Aorta (tissue), 5 donors: ENCODE data around the gene RPP40. TPM values are rescaled to one million over a fixed set of nuclear protein-coding genes. Genes with fewer than 3 reads are reported as not detected.
A peak's percentile ranks its signal among the peaks of the same experiment; 100 is the strongest.

Experiments
- ATAC-seq: fragments of 200-7000 bp; cut with Tn5 transposase; one replicate; pipeline ENCODE4 v1.9.1; 2022; ENCODE audit warnings: moderate library complexity; ENCODE audit not compliant: low FRiP score
- DNase-seq, 2 donors: peaks; one replicate each; pipeline ENCODE4 v3.0.0-alpha.2; 2020
- H3K27ac ChIP-seq, 2 donors: one replicate each; pipeline ENCODE4 v1.5.1; 2013; ENCODE audit warnings: low read length in 2 of 2, mild to moderate bottlenecking in 2 of 2, moderate library complexity in 2 of 2, control low read depth in 1 of 2, inconsistent platforms in 1 of 2, low read depth in 1 of 2
- H3K27me3 ChIP-seq, 2 donors: one replicate each; pipeline ENCODE4 v1.6.1; 2013; ENCODE audit warnings: control low read depth in 1 of 2, low read length in 1 of 2, mild to moderate bottlenecking in 1 of 2, moderate library complexity in 1 of 2; ENCODE audit not compliant: insufficient read depth in 2 of 2, control insufficient read depth in 1 of 2
- H3K36me3 ChIP-seq, 2 donors: one replicate each; pipeline ENCODE4 v1.6.1; 2013; ENCODE audit warnings: control low read depth in 1 of 2, low read length in 1 of 2, mild to moderate bottlenecking in 1 of 2; ENCODE audit not compliant: insufficient read depth in 2 of 2, control insufficient read depth in 1 of 2
- H3K4me1 ChIP-seq, 2 donors: one replicate each; pipeline ENCODE4 v1.6.1; 2013; ENCODE audit warnings: low read length in 2 of 2, control low read depth in 1 of 2, mild to moderate bottlenecking in 1 of 2, moderate library complexity in 1 of 2; ENCODE audit not compliant: insufficient read depth in 2 of 2, control insufficient read depth in 1 of 2
- H3K4me3 ChIP-seq, 2 donors: one replicate each; pipeline ENCODE4 v1.5.1; 2013; ENCODE audit warnings: low read length in 2 of 2, control low read depth in 1 of 2, mild to moderate bottlenecking in 1 of 2
- H3K9me3 ChIP-seq: one replicate; pipeline ENCODE4 v1.6.1; 2013; ENCODE audit warnings: mild to moderate bottlenecking, low read length; ENCODE audit not compliant: control insufficient read depth
- WGBS, 2 donors: extraction: QIAGEN DNeasy Blood & Tissue Kit; methylation state at CpG; one replicate each; pipeline ENCODE4 v1.1.7; 2013; 5-methylcytosine and 5-hydroxymethylcytosine counted together
- intact Hi-C, 2 donors: fragments of 100-400 bp; cut with DNase I; formaldehyde crosslinking; loops; one replicate each; pipeline versions ENCODE4 v1.14.2 to v1.15.0; 2022
- polyA plus RNA-seq, 2 donors: library from polyadenylated mRNA; stranded (reverse); fragments of 200-250 nt; gene quantifications; one replicate each; pipeline ENCODE4 v1.2.3, GENCODE V29; 2013
- total RNA-seq, 2 donors: library from RNA; stranded (reverse); fragmentation: NEBNext Ultra II Directional; extraction: Animal tissue kit (Norgen Biotek cat#: 25700); gene quantifications; one replicate each; pipeline ENCODE4 v1.2.1, GENCODE V29; 2021
- donor health status: healthy with polysubstance abuse.
- donor health status: Bipolar disorder and iron deficiency.
- donor health status: DM: no; HTN: no; CAD: no.
- donor health status: DM: no; HTN: no; CAD: no.
- donor health status: DM: yes; HTN: yes; CAD: no.

Gene RPP40
- total and polyA plus RNA-seq, 4 donors: 2.0 to 5.6 (median 4.0) TPM

- intact Hi-C loops: loop anchor here in 1 of 2 donors (5.0 kb wide), 2 partner anchors 252 to 712 kb away; partner anchors contain the start of gene CDYL
- no peak for ATAC-seq
- WGBS, 2 donors: 91 to 93% methylated on average over 5 of the region's 5 CpGs
- no peak overlapping the region for H3K4me3 ChIP-seq
- H3K36me3 ChIP-seq: no peaks in the 10 kb centered on the region
- no peak overlapping the region for H3K27ac ChIP-seq
- H3K9me3 ChIP-seq: no peaks in the 10 kb centered on the region
- no peaks in the 10 kb centered on the region for H3K4me1 ChIP-seq
- no peak for DNase-seq
- no peaks in the 10 kb centered on the region for H3K27me3 ChIP-seq
These were observed 25.1 kb upstream of the RPP40 start for GRCh38 chr6:5028921-5029320.

DNA sequence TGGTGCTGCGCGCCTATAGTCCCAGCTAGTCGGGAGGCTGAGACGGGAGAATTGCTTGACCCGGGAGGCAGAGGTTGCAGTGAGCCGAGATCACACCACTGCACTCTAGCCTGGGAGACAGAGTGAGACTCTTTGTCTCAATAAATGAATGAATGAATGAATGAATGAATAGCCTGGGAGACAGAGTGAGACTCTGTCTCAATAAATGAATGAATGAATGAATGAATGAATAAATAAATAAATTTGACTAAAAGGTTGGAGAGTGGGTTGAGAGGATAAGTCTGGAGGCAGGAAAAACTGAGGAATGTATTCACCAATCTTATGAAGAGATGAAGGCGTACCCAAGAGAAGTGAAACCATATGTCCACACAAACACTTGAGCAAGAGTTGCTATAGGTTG, 24.5 kb upstream of the RPP40 start:
- 98 to 99% methylated on average over 7 of the region's 7 CpGs for WGBS, 2 donors
- intact Hi-C loops: loop anchor here in 1 of 2 donors (5.0 kb wide), 2 partner anchors 251 to 711 kb away; partner anchors contain the start of gene CDYL
- ATAC-seq (no peak), DNase-seq (no peak)
- Histone ChIP-seq H3K4me1 (no peaks in the 10 kb centered on the region), H3K9me3 (no peaks in the 10 kb centered on the region), H3K27me3 (no peaks in the 10 kb centered on the region), H3K27ac (no peak overlapping the region), H3K36me3 (no peaks in the 10 kb centered on the region), H3K4me3 (no peak overlapping the region)

GRCh38 chr6:5025911-5026819, 22.3 kb upstream of the RPP40 start:
- Histone ChIP-seq H3K27me3 (no peaks in the 10 kb centered on the region), H3K4me3 (peak overlapping the region; percentile 48 to 96), H3K4me1 (no peaks in the 10 kb centered on the region), H3K9me3 (no peaks in the 10 kb centered on the region), H3K36me3 (no peaks in the 10 kb centered on the region), H3K27ac (peak overlapping the region in 1 of 2 donors; percentile 69)
- ATAC-seq (peak; percentile 87), DNase-seq (peak; percentile 77 to 87)
- intact Hi-C loops: loop anchor here (1.0 to 5.0 kb wide), 3 partner anchors 22 to 709 kb away; partner anchors contain the start of genes CDYL (in 1 of the 2) and RPP40 (in 1 of the 2)
- 1% methylated on average over 32 to 35 of the region's 35 CpGs for WGBS, 2 donors

DNA sequence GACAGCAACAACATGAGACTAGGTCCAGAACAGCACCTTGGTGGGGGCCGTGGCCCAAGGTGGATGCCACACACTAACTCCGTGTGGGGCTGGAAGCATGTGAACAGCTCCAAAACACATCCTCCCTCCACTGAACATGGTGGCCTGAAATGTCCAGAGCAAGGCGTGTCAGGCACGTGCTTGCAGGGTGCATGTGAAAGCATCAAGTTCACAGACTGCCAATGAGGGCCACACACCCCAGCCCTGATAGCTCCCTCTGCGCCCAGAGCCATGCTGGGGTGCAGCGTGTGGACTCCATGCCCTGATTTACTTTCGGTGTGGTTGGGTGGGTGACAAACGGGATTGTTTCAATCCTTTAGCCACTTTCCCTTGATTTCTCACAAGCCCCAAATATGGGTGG, 20.1 kb upstream of the RPP40 start:
- no peaks in the 10 kb centered on the region for H3K27me3 ChIP-seq
- no peaks in the 10 kb centered on the region for H3K4me1 ChIP-seq
- ATAC-seq (no peak), DNase-seq (no peak)
- WGBS, 2 donors: 97 to 98% methylated on average over 8 of the region's 8 CpGs
- intact Hi-C loops: no loop called here
- no peak overlapping the region for H3K4me3 ChIP-seq
- no peaks in the 10 kb centered on the region for H3K9me3 ChIP-seq
- no peaks in the 10 kb centered on the region for H3K36me3 ChIP-seq
- H3K27ac ChIP-seq: no peak overlapping the region

- 75 to 84% methylated on average over 8 of the region's 8 CpGs for WGBS, 2 donors
These were observed 16.3 kb upstream of the RPP40 start for GRCh38 chr6:5020142-5020541.

GRCh38 chr6:5014072-5014561, 10.3 kb upstream of the RPP40 start:
- intact Hi-C loops: no loop called here
- ATAC-seq (no peak), DNase-seq (no peak)
- Histone ChIP-seq H3K4me1 (no peaks in the 10 kb centered on the region), H3K9me3 (no peaks in the 10 kb centered on the region), H3K4me3 (no peak overlapping the region), H3K27me3 (no peaks in the 10 kb centered on the region), H3K27ac (no peak overlapping the region), H3K36me3 (no peaks in the 10 kb centered on the region)
- 0 to 61% methylated on average over 1 of the region's 1 CpG for whole genome bisulfite sequencing, 2 donors

More at GRCh38 chr6:5020142-5020541, 16.3 kb upstream of the RPP40 start:
- Histone ChIP-seq H3K9me3 (no peaks in the 10 kb centered on the region), H3K4me1 (no peaks in the 10 kb centered on the region), H3K4me3 (no peak overlapping the region), H3K27ac (no peak overlapping the region), H3K36me3 (no peaks in the 10 kb centered on the region), H3K27me3 (no peaks in the 10 kb centered on the region)
- ATAC-seq (no peak), DNase-seq (no peak)
- intact Hi-C loops: no loop called here

- Histone ChIP-seq H3K27ac (no peak overlapping the region), H3K4me1 (no peaks in the 10 kb centered on the region), H3K36me3 (no peaks in the 10 kb centered on the region), H3K9me3 (no peaks in the 10 kb centered on the region), H3K27me3 (no peaks in the 10 kb centered on the region), H3K4me3 (no peak overlapping the region)
- ATAC-seq: no peak
- intact Hi-C loops: no loop called here
- DNase-seq: no peak
- 32 to 43% methylated on average over 2 of the region's 2 CpGs for WGBS, 2 donors
These were observed 8.7 kb upstream of the RPP40 start for GRCh38 chr6:5012519-5012918.

DNA sequence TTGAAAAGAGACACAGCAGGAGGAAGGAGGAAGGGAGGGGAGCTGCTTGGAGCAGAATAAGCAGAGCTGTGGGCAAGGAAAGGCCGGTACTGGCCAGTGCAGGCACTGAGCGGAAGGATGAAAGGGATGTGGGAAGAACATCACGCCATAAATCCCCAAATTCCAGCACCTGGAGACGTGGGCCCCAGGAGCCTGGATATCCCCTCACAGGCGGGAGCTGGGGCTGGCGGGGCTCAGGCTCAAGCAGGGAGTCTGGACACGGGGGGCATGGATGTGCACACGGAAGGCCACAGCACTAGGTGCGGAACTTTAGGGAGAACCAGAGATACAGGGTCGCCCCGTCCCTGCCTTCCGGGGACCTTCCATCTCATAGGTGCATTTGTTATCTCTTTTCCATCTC, 7.5 kb upstream of the RPP40 start:
- Histone ChIP-seq H3K36me3 (no peaks in the 10 kb centered on the region), H3K4me1 (no peaks in the 10 kb centered on the region), H3K27ac (no peak overlapping the region), H3K27me3 (no peaks in the 10 kb centered on the region), H3K4me3 (no peak overlapping the region), H3K9me3 (no peaks in the 10 kb centered on the region)
- DNase-seq: no peak
- 86 to 91% methylated on average over 12 of the region's 12 CpGs for WGBS, 2 donors
- intact Hi-C loops: no loop called here
- no peak for ATAC-seq
